Sigmoid colon (tissue), 7 donors: ENCODE data around the gene ADAMTSL2. TPM values are rescaled to one million over a fixed set of nuclear protein-coding genes. Genes with fewer than 3 reads are reported as not detected.

ENCODE experiments used
- DNase-seq: peaks from one replicate; pipeline ENCODE4 v3.0.0-alpha.2; 2019
- H3K27ac ChIP-seq, 4 donors: fragments of 200-600 bp; sonication (generic); one replicate each; pipeline ENCODE4 v1.5.1; 2016 to 2019; ENCODE audit warnings: mild to moderate bottlenecking in 1 of 4
- H3K27me3 ChIP-seq, 3 donors: fragments of 200-600 bp; sonication (generic); one replicate each; pipeline ENCODE4 v1.5.1; 2019; ENCODE audit warnings: mild to moderate bottlenecking in 1 of 3
- H3K36me3 ChIP-seq, 4 donors: fragments of 200-600 bp; sonication (generic); one replicate each; pipeline ENCODE4 v1.5.1; 2016 to 2019
- H3K4me1 ChIP-seq, 4 donors: fragments of 200-600 bp; sonication (generic); one replicate each; pipeline ENCODE4 v1.5.1; 2017 to 2019
- H3K4me3 ChIP-seq, 4 donors: fragments of 200-600 bp; sonication (generic); one replicate each; pipeline ENCODE4 v1.5.1; 2017 to 2019; ENCODE audit warnings: mild to moderate bottlenecking in 2 of 4, moderate library complexity in 1 of 4
- H3K9me3 ChIP-seq, 4 donors: fragments of 200-600 bp in 3 of 4; sonication (generic) in 3 of 4; one replicate each; pipeline versions ENCODE4 v1.5.1 to v1.6.1; 2013 to 2019
- EP300 ChIP-seq, 4 donors: sonication (generic); formaldehyde crosslinking; IDR thresholded peaks; one replicate each; pipeline ENCODE4 v1.6.1; 2017; ENCODE audit warnings: antibody characterized with exemption in 4 of 4
- POLR2A ChIP-seq, 2 donors: fragments of 450-650 bp; IDR thresholded peaks; one replicate each; pipeline ENCODE4 v1.6.1; 2016; ENCODE audit warnings: antibody characterized with exemption in 2 of 2, mild to moderate bottlenecking in 2 of 2, moderate library complexity in 2 of 2
- POLR2AphosphoS5 ChIP-seq, 4 donors: sonication (generic); formaldehyde crosslinking; IDR thresholded peaks; one replicate each; pipeline ENCODE4 v1.6.1; 2017; ENCODE audit warnings: antibody characterized with exemption in 4 of 4
- WGBS, 2 donors: extraction: QIAGEN DNeasy Blood & Tissue Kit; methylation state at CpG; one replicate each; pipeline ENCODE4 v1.1.7; 2013; 5-methylcytosine and 5-hydroxymethylcytosine counted together
- intact Hi-C: fragments of 100-400 bp; cut with DNase I; formaldehyde crosslinking; loops from one replicate; pipeline ENCODE4 v1.15.1; 2023
- polyA plus RNA-seq, 3 donors: library from polyadenylated mRNA; stranded (reverse); fragments of 200-250 nt; gene quantifications; one replicate each; pipeline ENCODE4 v1.2.3, GENCODE V29; 2013
- total RNA-seq, 4 donors: library from RNA; depleted of rRNA; stranded (reverse); fragments of >200 nt; gene quantifications; one replicate each; pipeline ENCODE4 v1.1.0, GENCODE V29; 2016
- TF ChIP-seq, protein P1 (sequence below), 4 experiments: fragments of 450-650 bp in 3 of 4; fragments of 200-600 bp in 1 of 4; IDR thresholded peaks; one replicate each; pipeline ENCODE4 v1.5.1; 2016 to 2019; ENCODE audit warnings: antibody characterized with exemption in 4 of 4, mild to moderate bottlenecking in 3 of 4, moderate library complexity in 2 of 4
- donor health status: healthy with polysubstance abuse.
- donor health status: Bipolar disorder and iron deficiency.
- donor health status: healthy.

ADAMTSL2 gene
- total and polyA plus RNA-seq, 7 donors, result 0.33 to 4.2 (median 0.81) TPM

DNA sequence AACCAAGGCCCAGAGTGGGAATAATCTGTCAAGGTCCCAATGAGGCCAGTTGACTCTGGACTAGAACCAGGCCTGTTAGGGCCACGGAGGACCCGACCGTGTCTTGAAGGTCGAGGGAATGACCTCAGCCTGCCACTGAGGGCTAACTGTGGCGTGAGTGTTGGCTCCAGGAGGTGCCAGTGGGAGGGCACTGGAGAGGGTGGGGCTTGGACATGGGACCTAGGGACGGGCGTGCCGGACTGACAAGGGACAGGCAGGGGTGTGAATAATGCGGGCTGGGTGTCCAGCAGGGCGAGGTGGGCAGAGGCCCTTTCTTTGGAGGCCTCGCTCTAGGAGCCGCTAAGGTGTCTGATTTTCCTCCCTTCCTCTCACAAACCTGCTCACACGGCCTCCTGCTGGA is 7.5 kb downstream of the ADAMTSL2 start:
- Histone ChIP-seq H3K4me3 (no peak overlapping the region), H3K9me3 (no peaks in the 10 kb centered on the region), H3K4me1 (peaks cover 0 to 24% (median 13%) of the 10 kb centered on the region in 4 donors), H3K27ac (no peak overlapping the region), H3K36me3 (peaks cover 0 to 9% (median 0%) of the 10 kb centered on the region in 4 donors), H3K27me3 (no peaks in the 10 kb centered on the region)
- 50 to 74% methylated on average over 13 of the region's 13 CpGs for WGBS, 2 donors
- TF ChIP-seq EP300 (IDR thresholded peaks at IDR 0.05), result no peak
- no peak for TF ChIP-seq POLR2AphosphoS5 (IDR thresholded peaks at IDR 0.05)
- no peak for TF ChIP-seq POLR2A (IDR thresholded peaks at IDR 0.05)
- TF ChIP-seq, protein P1, sequence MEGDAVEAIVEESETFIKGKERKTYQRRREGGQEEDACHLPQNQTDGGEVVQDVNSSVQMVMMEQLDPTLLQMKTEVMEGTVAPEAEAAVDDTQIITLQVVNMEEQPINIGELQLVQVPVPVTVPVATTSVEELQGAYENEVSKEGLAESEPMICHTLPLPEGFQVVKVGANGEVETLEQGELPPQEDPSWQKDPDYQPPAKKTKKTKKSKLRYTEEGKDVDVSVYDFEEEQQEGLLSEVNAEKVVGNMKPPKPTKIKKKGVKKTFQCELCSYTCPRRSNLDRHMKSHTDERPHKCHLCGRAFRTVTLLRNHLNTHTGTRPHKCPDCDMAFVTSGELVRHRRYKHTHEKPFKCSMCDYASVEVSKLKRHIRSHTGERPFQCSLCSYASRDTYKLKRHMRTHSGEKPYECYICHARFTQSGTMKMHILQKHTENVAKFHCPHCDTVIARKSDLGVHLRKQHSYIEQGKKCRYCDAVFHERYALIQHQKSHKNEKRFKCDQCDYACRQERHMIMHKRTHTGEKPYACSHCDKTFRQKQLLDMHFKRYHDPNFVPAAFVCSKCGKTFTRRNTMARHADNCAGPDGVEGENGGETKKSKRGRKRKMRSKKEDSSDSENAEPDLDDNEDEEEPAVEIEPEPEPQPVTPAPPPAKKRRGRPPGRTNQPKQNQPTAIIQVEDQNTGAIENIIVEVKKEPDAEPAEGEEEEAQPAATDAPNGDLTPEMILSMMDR (IDR thresholded peaks at IDR 0.05), result no peak
- intact Hi-C loops, result no loop called here
- no peak for DNase-seq

DNA sequence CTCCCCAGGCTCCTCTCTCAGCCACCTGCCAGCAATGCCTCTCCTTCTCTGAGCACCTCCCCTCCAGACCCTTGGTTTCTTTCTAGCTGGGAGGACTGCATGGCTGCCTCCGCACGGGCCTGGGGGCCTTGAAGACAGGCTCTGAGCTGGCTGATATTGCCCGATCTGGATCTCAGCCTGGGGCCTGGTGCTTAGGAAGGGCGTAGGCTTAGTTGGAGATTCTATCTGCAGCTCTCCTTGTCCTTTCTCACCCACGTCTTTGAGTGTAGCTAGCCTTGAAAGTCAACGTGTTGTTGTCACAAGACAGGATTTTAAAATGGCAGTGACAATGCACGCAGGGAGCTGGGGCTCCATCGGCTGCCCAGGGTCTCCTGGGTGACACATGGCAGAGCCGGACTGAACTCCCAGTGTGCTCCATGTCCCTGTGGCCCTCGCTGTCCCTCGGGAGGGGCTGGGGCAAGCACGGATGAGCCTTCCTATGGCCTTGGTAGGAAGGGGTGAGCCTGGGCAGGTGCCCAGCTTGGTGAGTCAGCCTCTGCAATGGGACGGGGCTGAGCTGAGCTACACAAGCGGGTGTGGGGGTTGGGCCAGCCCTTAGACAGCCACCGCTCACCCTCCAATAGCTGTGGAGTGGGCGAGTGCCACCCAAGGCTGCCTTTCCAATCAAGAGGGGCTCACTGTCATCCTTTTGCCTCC is 9.4 kb downstream of the ADAMTSL2 start:
- Histone ChIP-seq H3K4me1 (peaks cover 0 to 23% (median 10%) of the 10 kb centered on the region in 4 donors), H3K27me3 (no peaks in the 10 kb centered on the region), H3K9me3 (no peaks in the 10 kb centered on the region), H3K27ac (no peak overlapping the region), H3K36me3 (peaks cover 0 to 16% (median 0%) of the 10 kb centered on the region in 4 donors), H3K4me3 (no peak overlapping the region)
- no peak for DNase-seq
- TF ChIP-seq, protein P1 (IDR thresholded peaks at IDR 0.05), result no peak
- TF ChIP-seq EP300 (IDR thresholded peaks at IDR 0.05) (no peak), POLR2AphosphoS5 (IDR thresholded peaks at IDR 0.05) (no peak), POLR2A (IDR thresholded peaks at IDR 0.05) (no peak)
- intact Hi-C loops, result no loop called here
- 83 to 85% methylated on average over 16 of the region's 16 CpGs for WGBS, 2 donors

DNA sequence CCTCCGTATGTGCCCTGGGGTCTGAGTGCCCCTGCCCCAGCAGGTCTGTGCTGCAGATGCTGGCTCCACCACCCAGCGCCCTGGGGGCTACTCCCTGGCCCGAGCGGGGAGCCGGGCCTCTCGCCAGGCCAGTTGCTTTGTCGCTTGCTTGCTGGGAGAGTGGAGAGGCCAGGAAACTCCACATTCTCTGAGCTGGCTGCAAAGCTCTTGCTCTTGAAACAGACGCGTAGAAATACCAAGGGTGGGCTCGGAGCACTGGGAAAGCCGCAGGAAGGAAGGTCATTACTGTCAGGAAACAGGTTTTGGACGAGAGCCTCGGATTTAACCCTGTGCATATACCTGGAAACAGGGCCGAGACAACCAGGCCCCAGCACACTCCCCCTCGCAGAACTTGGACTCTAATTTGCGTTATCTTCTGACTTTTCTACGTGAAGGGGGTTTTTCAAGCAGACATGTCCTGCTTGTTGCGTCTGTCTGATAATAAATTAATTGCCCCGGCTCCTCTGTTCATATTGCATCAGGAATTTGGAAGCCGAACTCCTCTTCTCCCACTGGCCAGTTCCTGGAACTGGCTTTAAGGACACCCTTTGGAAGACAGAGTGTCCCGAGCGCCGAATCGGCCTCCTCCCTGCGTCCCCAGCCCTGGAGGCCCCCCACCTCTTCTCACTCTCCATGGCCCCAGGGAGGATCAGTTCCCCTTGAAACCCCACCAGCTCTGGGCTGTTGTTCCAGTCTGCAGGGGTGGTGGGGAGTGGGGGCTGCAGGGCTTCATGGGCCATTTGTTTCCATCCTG is 11.2 kb downstream of the ADAMTSL2 start:
- DNase-seq, result no peak
- no peaks in the 10 kb centered on the region for H3K9me3 ChIP-seq
- peaks cover 0 to 12% (median 0%) of the 10 kb centered on the region in 4 donors for H3K36me3 ChIP-seq
- TF ChIP-seq EP300 (IDR thresholded peaks at IDR 0.05), result no peak
- WGBS, 2 donors, result 75 to 80% methylated on average over 25 of the region's 25 CpGs
- H3K4me3 ChIP-seq, result no peak overlapping the region
- intact Hi-C loops, result no loop called here
- peaks cover 0 to 15% (median 4%) of the 10 kb centered on the region in 4 donors for H3K4me1 ChIP-seq
- H3K27ac ChIP-seq, result peak overlapping the region in 3 of 4 donors; percentile 14 to 62 (median 50)
- no peaks in the 10 kb centered on the region for H3K27me3 ChIP-seq

DNA sequence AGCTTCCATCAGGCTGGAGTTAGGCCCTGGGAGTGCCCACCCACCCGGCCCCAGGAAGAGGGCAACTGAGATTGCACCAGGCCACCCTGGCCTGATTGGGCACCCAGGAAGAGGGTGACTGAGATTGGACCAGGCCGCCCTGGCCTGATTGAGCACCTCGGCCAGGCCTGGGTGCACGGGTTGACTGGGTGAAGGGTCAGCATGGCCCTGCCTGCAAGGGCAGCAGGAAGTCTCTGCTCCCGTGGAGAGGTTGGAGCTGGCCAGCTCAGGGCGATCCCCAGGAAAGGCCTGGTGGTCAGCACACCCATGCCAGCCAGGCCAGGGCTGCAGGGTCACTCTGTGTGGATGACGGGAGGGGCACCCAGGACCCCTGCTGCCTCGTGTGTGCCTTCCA is 11.8 kb downstream of the ADAMTSL2 start:
- no peak overlapping the region for H3K4me3 ChIP-seq
- no peak for DNase-seq
- TF ChIP-seq, protein P1 (IDR thresholded peaks at IDR 0.05), result no peak
- TF ChIP-seq POLR2AphosphoS5 (IDR thresholded peaks at IDR 0.05) (no peak), POLR2A (IDR thresholded peaks at IDR 0.05) (no peak), EP300 (IDR thresholded peaks at IDR 0.05) (no peak)
- intact Hi-C loops, result no loop called here
- peaks cover 0 to 13% (median 0%) of the 10 kb centered on the region in 4 donors for H3K36me3 ChIP-seq
- no peaks in the 10 kb centered on the region for H3K9me3 ChIP-seq
- no peak overlapping the region for H3K27ac ChIP-seq
- H3K27me3 ChIP-seq, result no peaks in the 10 kb centered on the region
- H3K4me1 ChIP-seq, result peaks cover 0 to 15% (median 4%) of the 10 kb centered on the region in 4 donors
- WGBS, 2 donors, result 67 to 74% methylated on average over 8 of the region's 8 CpGs

DNA sequence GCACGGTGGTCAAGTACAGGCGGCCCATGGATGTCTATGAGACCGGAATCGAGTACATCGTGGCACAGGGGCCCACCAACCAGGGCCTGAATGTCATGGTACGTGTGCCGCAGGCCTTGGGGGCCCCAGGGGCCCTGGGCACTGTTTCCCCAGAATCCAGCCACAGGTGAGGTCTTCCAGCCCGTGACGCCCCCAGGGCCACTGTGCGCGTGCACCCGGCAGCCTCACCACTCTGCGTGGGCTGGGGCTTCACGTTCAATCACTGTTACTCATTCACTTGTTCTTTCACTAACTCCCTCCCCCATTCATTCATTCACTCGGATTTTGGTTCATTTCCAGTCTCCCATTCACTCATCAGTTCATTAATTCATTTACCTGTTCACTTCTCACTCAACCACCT is 12.6 kb downstream of the ADAMTSL2 start:
- H3K27me3 ChIP-seq, result no peaks in the 10 kb centered on the region
- no peak for DNase-seq
- 85 to 87% methylated on average over 15 of the region's 15 CpGs for WGBS, 2 donors
- no peak overlapping the region for H3K4me3 ChIP-seq
- H3K27ac ChIP-seq, result no peak overlapping the region
- no peaks in the 10 kb centered on the region for H3K9me3 ChIP-seq
- peaks cover 0 to 13% (median 0%) of the 10 kb centered on the region in 4 donors for H3K36me3 ChIP-seq
- H3K4me1 ChIP-seq, result peaks cover 0 to 15% (median 4%) of the 10 kb centered on the region in 4 donors
- TF ChIP-seq EP300 (IDR thresholded peaks at IDR 0.05), result no peak
- intact Hi-C loops, result no loop called here
